ENCODE data around the gene ZNF90. TPM values are rescaled to one million over a fixed set of nuclear protein-coding genes. Genes with fewer than 3 reads are reported as not detected.

The ZNF90 gene
- total RNA-seq, 2 experiments from 2014 or later: 18.1 to 27.0 TPM

GRCh38 chr19:20167651-20168122 is 89.9 kb downstream of the ZNF90 start:
- DNase-seq (ENCODE audit: low spot score): no peak
- BruUV-seq (replicated peaks): no TSS peak

More at GRCh38 chr19:20167651-20168122, 89.9 kb downstream of the ZNF90 start:
- intact Hi-C loops (cut with micrococcal nuclease; ENCODE audit: unreplicated experiment): no loop called here
- Histone ChIP-seq H2AFZ (ENCODE audit: low read length) (no peak overlapping the region), H3K27ac (ENCODE audit: low read depth, low read length, poor library complexity, severe bottlenecking) (no peak overlapping the region), H3K36me3 (ENCODE audit: insufficient read depth, low read length) (no peaks in the 10 kb centered on the region), H3K79me2 (ENCODE audit: insufficient read depth, low read depth, low read length) (no peaks in the 10 kb centered on the region), H4K20me1 (ENCODE audit: insufficient read depth, low read length) (no peaks in the 10 kb centered on the region), H3K4me1 (ENCODE audit: insufficient read depth, low read length, poor library complexity, severe bottlenecking) (peaks cover 7% of the 10 kb centered on the region), H3K4me2 (ENCODE audit: low read length) (no peak overlapping the region), H3K9me2 (ENCODE audit: insufficient read depth, low read length) (no peaks in the 10 kb centered on the region), H3K9me3 (ENCODE audit: low read length) (no peaks in the 10 kb centered on the region; the same call in 1 of the 2 replicates), H3K4me3 (ENCODE audit: low read depth, low read length, poor library complexity, severe bottlenecking) (no peak overlapping the region)
- ChIA-PET CTCF (ENCODE audit: unreplicated experiment) (no interaction called here), POLR2A (interaction anchor here (0.6 kb wide), 1 partner anchor 56 kb away, joined by 3 read pairs; no protein-coding TSS in a partner anchor)
- TF ChIP-seq EZH2phosphoT487 (IDR thresholded peaks at IDR 0.05; ENCODE audit: borderline replicate concordance, low read depth, low read length): no peak
- TF ChIP-seq CTCF (conservative IDR thresholded peaks at IDR 0.05; ENCODE audit: low read length): no peak

Small RNAs within 50 kb of the gene (small RNA-seq; reads per million reads assigned to genes)
- gene AC006539.3: not detected

Other genes starting within 250 kb of the ZNF90 start
- gene ZNF253, start 212.1 kb upstream of the ZNF90 start, total RNA-seq (2014; rRNA removed; shearing (Covaris generic)): 20.5 and 29.9 TPM in 2 replicates
- gene ZNF253, start 212.1 kb upstream of the ZNF90 start, total RNA-seq (2022): 36.8 and 39.1 TPM in 2 replicates
- 17.5 and 18.5 TPM in 2 replicates for gene ZNF93, start 177.1 kb upstream of the ZNF90 start, total RNA-seq (2014; rRNA removed; shearing (Covaris generic))
- gene ZNF93, start 177.1 kb upstream of the ZNF90 start, total RNA-seq (2022): 16.5 and 19.1 TPM in 2 replicates
- gene ZNF682, start 38.5 kb upstream of the ZNF90 start, total RNA-seq (2014; rRNA removed; shearing (Covaris generic)): 9.1 and 10.5 TPM in 2 replicates
- 17.3 and 18.6 TPM in 2 replicates for gene ZNF682, start 38.5 kb upstream of the ZNF90 start, total RNA-seq (2022)
- gene ZNF486, start 89.2 kb downstream of the ZNF90 start, total RNA-seq (2014; rRNA removed; shearing (Covaris generic)): 0.03 TPM in 1 of 2 replicates, not detected in the other
- gene ZNF486, start 89.2 kb downstream of the ZNF90 start, total RNA-seq (2022): 0.08 and 0.09 TPM in 2 replicates

All from OCI-LY7 (cell line).